RWPE2 (cell line): Measurements from ENCODE around the gene LGALSL.
A peak's percentile ranks its signal among the peaks of the same experiment; 100 is the strongest.

Source experiments
- ATAC-seq: fragments of 200-7000 bp; cut with Tn5 transposase; 3 replicates; pipeline ENCODE4 v1.9.1; 2021; ENCODE audit warnings: low read depth
- DNase-seq: peaks from one replicate; pipeline ENCODE4 v3.0.0-alpha.2; 2020; ENCODE audit warnings: low spot score
- H3K27ac ChIP-seq: fragments of 450-650 bp; 2 replicates; pipeline ENCODE4 v1.5.1; 2017; ENCODE audit warnings: mild to moderate bottlenecking; ENCODE audit not compliant: poor library complexity, severe bottlenecking
- H3K27me3 ChIP-seq: fragments of 250-450 bp; sonication (Bioruptor Pico); 2 replicates; pipeline ENCODE4 v1.5.1; 2021; ENCODE audit warnings: mild to moderate bottlenecking, moderate library complexity; ENCODE audit not compliant: insufficient read depth, poor library complexity, severe bottlenecking
- H3K36me3 ChIP-seq: fragments of 250-450 bp; sonication (Bioruptor Pico); 2 replicates; pipeline ENCODE4 v1.5.1; 2020; ENCODE audit warnings: low read depth, mild to moderate bottlenecking, moderate library complexity
- H3K4me1 ChIP-seq: fragments of 250-450 bp; sonication (Bioruptor Pico); 2 replicates; pipeline ENCODE4 v1.5.1; 2021; ENCODE audit warnings: mild to moderate bottlenecking, moderate library complexity; ENCODE audit not compliant: insufficient read depth, poor library complexity, severe bottlenecking
- H3K4me3 ChIP-seq: fragments of 250-450 bp; sonication (Bioruptor Pico); 2 replicates; pipeline ENCODE4 v1.5.1; 2021; ENCODE audit warnings: mild to moderate bottlenecking, moderate library complexity; ENCODE audit not compliant: severe bottlenecking
- H3K9me3 ChIP-seq: fragments of 250-450 bp; sonication (Bioruptor Pico); 2 replicates; pipeline ENCODE4 v1.5.1; 2021; ENCODE audit warnings: mild to moderate bottlenecking, moderate library complexity; ENCODE audit not compliant: severe bottlenecking
- CTCF ChIP-seq: fragments of 450-650 bp; IDR thresholded peaks from one replicate; pipeline ENCODE4 v1.5.1; 2017; ENCODE audit warnings: mild to moderate bottlenecking, moderate library complexity; ENCODE audit not compliant: poor library complexity, severe bottlenecking

LGALSL gene

GRCh38 chr2:64462940-64463700 lies 9.2 kb downstream of the LGALSL start:
- DNase-seq (no peak), ATAC-seq (no peak)
- H3K27ac ChIP-seq = no peak overlapping the region
- H3K27me3 ChIP-seq = no peaks in the 10 kb centered on the region
- no peak for TF ChIP-seq CTCF
- H3K4me3 ChIP-seq = no peak overlapping the region
- no peaks in the 10 kb centered on the region for H3K9me3 ChIP-seq
- H3K4me1 ChIP-seq = no peaks in the 10 kb centered on the region
- peaks cover 13% of the 10 kb centered on the region for H3K36me3 ChIP-seq

GRCh38 chr2:64463781-64464180 lies 9.8 kb downstream of the LGALSL start:
- ATAC-seq (peak; percentile 66; the same call in 2 of the 3 replicates), DNase-seq (no peak)
- Histone ChIP-seq H3K27ac (no peak overlapping the region), H3K27me3 (no peaks in the 10 kb centered on the region), H3K36me3 (peaks cover 6% of the 10 kb centered on the region), H3K4me3 (no peak overlapping the region), H3K4me1 (no peaks in the 10 kb centered on the region), H3K9me3 (no peaks in the 10 kb centered on the region)
- no peak for TF ChIP-seq CTCF

GRCh38 chr2:64466478-64467085 lies 12.6 kb downstream of the LGALSL start:
- Histone ChIP-seq H3K27me3 (no peaks in the 10 kb centered on the region), H3K4me3 (no peak overlapping the region), H3K27ac (no peak overlapping the region), H3K36me3 (no peaks in the 10 kb centered on the region), H3K4me1 (no peaks in the 10 kb centered on the region), H3K9me3 (no peaks in the 10 kb centered on the region)
- no peak for TF ChIP-seq CTCF
- DNase-seq (no peak), ATAC-seq (no peak)

- no peak for DNase-seq
- H3K27me3 ChIP-seq = no peaks in the 10 kb centered on the region
- no peak for ATAC-seq
- no peak overlapping the region for H3K27ac ChIP-seq
- H3K36me3 ChIP-seq = no peaks in the 10 kb centered on the region
- no peaks in the 10 kb centered on the region for H3K9me3 ChIP-seq
- no peak overlapping the region for H3K4me3 ChIP-seq
- H3K4me1 ChIP-seq = no peaks in the 10 kb centered on the region
- no peak for TF ChIP-seq CTCF
Measured at GRCh38 chr2:64467096-64467843, 13.3 kb downstream of the LGALSL start.
